GM23248 (cell line): ENCODE data around the gene MPHOSPH9. TPM values are rescaled to one million over a fixed set of nuclear protein-coding genes. Genes with fewer than 3 reads are reported as not detected.
"Not testable (repeated sequence)": the region's sequence is repeated elsewhere in the genome, so short reads cannot be mapped to it uniquely, and the experiment has no call there.

Experiments
- DNase-seq: peaks from one replicate; pipeline ENCODE4 v3.0.0-alpha.2; 2015
- H2AFZ ChIP-seq: fragments of 200-600 bp; sonication (generic); 2 replicates; pipeline ENCODE4 v1.6.1; 2016; ENCODE audit warnings: antibody characterized with exemption
- H3F3A ChIP-seq: fragments of 200-600 bp; sonication (generic); 2 replicates; pipeline ENCODE4 v1.6.1; 2016; ENCODE audit warnings: mild to moderate bottlenecking, antibody characterized with exemption, mixed run types; ENCODE audit not compliant: insufficient read depth
- H3K27ac ChIP-seq: fragments of 200-600 bp; sonication (generic); 2 replicates; pipeline ENCODE4 v1.5.1; 2016; ENCODE audit warnings: mild to moderate bottlenecking
- H3K27me3 ChIP-seq: fragments of 200-600 bp; sonication (generic); replicated peaks from 2 replicates; pipeline ENCODE4 v1.6.1; 2016; ENCODE audit warnings: mild to moderate bottlenecking; ENCODE audit not compliant: insufficient read depth
- H3K36me3 ChIP-seq: fragments of 200-600 bp; sonication (generic); 2 replicates; pipeline ENCODE4 v1.6.1; 2016; ENCODE audit warnings: low read depth, mild to moderate bottlenecking
- H3K4me1 ChIP-seq: fragments of 200-600 bp; sonication (generic); 2 replicates; pipeline ENCODE4 v1.6.1; 2016; ENCODE audit warnings: mild to moderate bottlenecking; ENCODE audit not compliant: insufficient read depth
- H3K4me2 ChIP-seq: fragments of 200-600 bp; sonication (generic); one replicate; pipeline ENCODE4 v1.6.1; 2016; ENCODE audit warnings: mild to moderate bottlenecking; ENCODE audit not compliant: unreplicated experiment
- H3K4me3 ChIP-seq: fragments of 200-600 bp; sonication (generic); 2 replicates; pipeline ENCODE4 v1.5.1; 2016; ENCODE audit warnings: mild to moderate bottlenecking
- H3K79me2 ChIP-seq: fragments of 200-600 bp; sonication (generic); 2 replicates; pipeline ENCODE4 v1.6.1; 2016; ENCODE audit warnings: mild to moderate bottlenecking; ENCODE audit not compliant: insufficient read depth
- H3K9ac ChIP-seq: fragments of 200-600 bp; sonication (generic); 2 replicates; pipeline ENCODE4 v1.6.1; 2016; ENCODE audit warnings: mild to moderate bottlenecking
- H3K9me2 ChIP-seq: fragments of 200-600 bp; sonication (generic); 2 replicates; pipeline ENCODE4 v1.6.1; 2016; ENCODE audit warnings: mixed run types, mild to moderate bottlenecking, moderate library complexity; ENCODE audit not compliant: insufficient read depth
- H3K9me3 ChIP-seq: fragments of 200-600 bp; sonication (generic); one replicate; pipeline ENCODE4 v1.6.1; 2017; ENCODE audit warnings: low read depth
- H4K20me1 ChIP-seq: fragments of 200-600 bp; sonication (generic); 2 replicates; pipeline ENCODE4 v1.6.0; 2016; ENCODE audit not compliant: insufficient read depth
- EZH2 ChIP-seq: fragments of 200-600 bp; sonication (generic); IDR thresholded peaks from 2 replicates; pipeline ENCODE4 v1.6.1; 2018; ENCODE audit warnings: antibody characterized with exemption, mild to moderate bottlenecking; ENCODE audit not compliant: insufficient read depth, poor library complexity, severe bottlenecking
- EZH2phosphoT487 ChIP-seq: fragments of 200-600 bp; sonication (generic); IDR thresholded peaks from 2 replicates; pipeline ENCODE4 v1.6.1; 2018; ENCODE audit warnings: antibody characterized with exemption, moderate library complexity, mild to moderate bottlenecking, low read depth; ENCODE audit not compliant: insufficient read depth
- WGBS, 2 experiments: methylation state at CpG; one replicate each; pipeline ENCODE4 v1.1.6; 2015 to 2017; ENCODE audit warnings: low lambda C conversion rate in 2 of 2, low coverage in 1 of 2; ENCODE audit errors: missing lambda C conversion rate in 2 of 2; 5-methylcytosine and 5-hydroxymethylcytosine counted together
- in situ Hi-C: fragments of 300-500 bp; cut with MboI; formaldehyde crosslinking; loops from 2 replicates; pipeline ENCODE4 v1.15.0; 2020
- polyA plus RNA-seq: library from polyadenylated mRNA; unstranded; fragments of >200 nt; fragmentation: Nextera tagmentation; extraction: Ambion mirVana; gene quantifications from 2 replicates; pipeline ENCODE4 v1.2.1, GENCODE V29; 2016
- total RNA-seq: library from RNA; depleted of rRNA; stranded (reverse); fragments of >200 nt; shearing (Covaris generic); gene quantifications from 2 replicates; pipeline ENCODE4 v1.2.3, GENCODE V29; 2014

The MPHOSPH9 gene
- total and polyA plus RNA-seq, 2 experiments from 2014 or later: 18.0 to 51.6 TPM

GRCh38 chr12:123253641-123254459 is 20.9 kb upstream of the MPHOSPH9 start:
- H3K9me3 ChIP-seq: no peaks in the 10 kb centered on the region
- H3K79me2 ChIP-seq: peaks cover 87% of the 10 kb centered on the region
- peaks cover 30% of the 10 kb centered on the region for H3K36me3 ChIP-seq
- no peaks in the 10 kb centered on the region for H3K4me1 ChIP-seq
- no peak overlapping the region for H3K9ac ChIP-seq
- H3K9me2 ChIP-seq: no peaks in the 10 kb centered on the region
- peaks cover 15% of the 10 kb centered on the region; the same call in 1 of the 2 replicates for H3F3A ChIP-seq
- no peak overlapping the region for H2AFZ ChIP-seq
- no peak for DNase-seq
- no peaks in the 10 kb centered on the region for H4K20me1 ChIP-seq
- in situ Hi-C loops: no loop called here
- TF ChIP-seq EZH2 (no peak), EZH2phosphoT487 (no peak)
- H3K4me2 ChIP-seq: no peak overlapping the region
- no peak overlapping the region for H3K4me3 ChIP-seq
- 36 to 40% methylated on average over 24 of the region's 24 CpGs for WGBS, 2 experiments
- H3K27me3 ChIP-seq: no peaks in the 10 kb centered on the region
- 0 out of 2 replicates have a peak overlapping the region, but pooled peaks have one; percentile 8 for H3K27ac ChIP-seq

GRCh38 chr12:123252365-123252764 is 19.4 kb upstream of the MPHOSPH9 start:
- H3K4me3 ChIP-seq, in situ Hi-C loops, H3K9ac ChIP-seq, H3K4me2 ChIP-seq, H3K9me2 ChIP-seq, H3K27me3 ChIP-seq, DNase-seq, H3K9me3 ChIP-seq, H3F3A ChIP-seq, H2AFZ ChIP-seq, H3K4me1 ChIP-seq, H4K20me1 ChIP-seq, H3K27ac ChIP-seq: not testable (repeated sequence)
- Histone ChIP-seq H3K36me3 (peaks cover 17% of the 10 kb centered on the region), H3K79me2 (peaks cover 96% of the 10 kb centered on the region)
- 50 to 56% methylated on average over 9 of the region's 9 CpGs for WGBS, 2 experiments

- Histone ChIP-seq H3K4me2 (no peak overlapping the region), H3K27me3 (no peaks in the 10 kb centered on the region), H4K20me1 (no peaks in the 10 kb centered on the region), H2AFZ (no peak overlapping the region), H3K4me3 (no peak overlapping the region), H3K27ac (no peak overlapping the region), H3F3A (peaks cover 9% of the 10 kb centered on the region; the same call in 1 of the 2 replicates), H3K4me1 (no peaks in the 10 kb centered on the region), H3K36me3 (peaks cover 16% of the 10 kb centered on the region), H3K9me2 (no peaks in the 10 kb centered on the region), H3K9ac (no peak overlapping the region), H3K9me3 (no peaks in the 10 kb centered on the region), H3K79me2 (peaks cover 94% of the 10 kb centered on the region)
- TF ChIP-seq EZH2 (no peak), EZH2phosphoT487 (no peak)
- in situ Hi-C loops: no loop called here
- WGBS, 2 experiments: 80 to 86% methylated on average over 6 to 8 of the region's 8 CpGs
- DNase-seq: no peak
Observed at GRCh38 chr12:123251403-123252076, 18.6 kb upstream of the MPHOSPH9 start.

- Histone ChIP-seq H3K4me2 (no peak overlapping the region), H3K27ac (no peak overlapping the region), H3K4me1 (no peaks in the 10 kb centered on the region), H3K9me3 (no peaks in the 10 kb centered on the region), H3K79me2 (peaks cover 95% of the 10 kb centered on the region), H3K27me3 (no peaks in the 10 kb centered on the region), H3K36me3 (peaks cover 9% of the 10 kb centered on the region), H3K9me2 (no peaks in the 10 kb centered on the region), H2AFZ (no peak overlapping the region), H3F3A (0 out of 2 replicates have a peak, but pooled peaks cover 4% of the 10 kb centered on the region), H3K9ac (no peak overlapping the region), H3K4me3 (no peak overlapping the region), H4K20me1 (no peaks in the 10 kb centered on the region)
- 93 to 96% methylated on average over 13 of the region's 13 CpGs for WGBS, 2 experiments
- no peak for TF ChIP-seq EZH2
- no peak for TF ChIP-seq EZH2phosphoT487
- in situ Hi-C loops: no loop called here
- DNase-seq: no peak
Observed at GRCh38 chr12:123250471-123251383, 17.8 kb upstream of the MPHOSPH9 start.

GRCh38 chr12:123248996-123249741 is 16.2 kb upstream of the MPHOSPH9 start:
- H4K20me1 ChIP-seq, H2AFZ ChIP-seq, H3K4me1 ChIP-seq, H3K36me3 ChIP-seq, H3K4me3 ChIP-seq, H3K4me2 ChIP-seq, H3K9me3 ChIP-seq, H3K27ac ChIP-seq, H3K9me2 ChIP-seq, DNase-seq, H3F3A ChIP-seq, H3K9ac ChIP-seq, H3K27me3 ChIP-seq: not testable (repeated sequence)
- 92 to 95% methylated on average over 15 to 24 of the region's 26 CpGs for WGBS, 2 experiments
- in situ Hi-C loops: loop anchor here (25.0 kb wide), 1 partner anchor 387 kb away; no protein-coding TSS in a partner anchor
- peaks cover 89% of the 10 kb centered on the region for H3K79me2 ChIP-seq

- in situ Hi-C loops: loop anchor here (25.0 kb wide), 1 partner anchor 386 kb away; no protein-coding TSS in a partner anchor
- H3K9me2 ChIP-seq, H3K27me3 ChIP-seq, H4K20me1 ChIP-seq, H3K9me3 ChIP-seq, H3F3A ChIP-seq, H3K36me3 ChIP-seq, H3K4me3 ChIP-seq, H3K27ac ChIP-seq, H3K4me1 ChIP-seq, H3K9ac ChIP-seq, DNase-seq, H2AFZ ChIP-seq, H3K4me2 ChIP-seq: not testable (repeated sequence)
- WGBS, 2 experiments: 95 to 97% methylated on average over 2 of the region's 2 CpGs
- peaks cover 78% of the 10 kb centered on the region for H3K79me2 ChIP-seq
Observed at GRCh38 chr12:123248129-123248528, 15.2 kb upstream of the MPHOSPH9 start.
